CD4-positive, CD25-positive, alpha-beta regulatory T cell (primary cell): ENCODE data around the gene NOTUM. TPM values are rescaled to one million over a fixed set of nuclear protein-coding genes. Genes with fewer than 3 reads are reported as not detected.

Experiments
- ATAC-seq, 2 donors: fragments of 150-1000 bp; cut with Tn5 transposase; one replicate each; pipeline ENCODE4 v1.10.0; 2021; ENCODE audit warnings: low read depth in 2 of 2, moderate number of reproducible peaks in 2 of 2, moderate library complexity in 1 of 2
- DNase-seq, 3 donors: peaks; one replicate each; pipeline versions ENCODE4 v3.0.0 to v3.0.0-alpha.2; 2012 to 2022; ENCODE audit warnings: mixed read lengths in 1 of 3
- H3K27ac ChIP-seq: one replicate; pipeline ENCODE4 v1.7.0; 2013; ENCODE audit warnings: mild to moderate bottlenecking, low read length; ENCODE audit not compliant: insufficient read depth, poor library complexity, severe bottlenecking
- H3K27me3 ChIP-seq: one replicate; pipeline ENCODE4 v1.7.0; 2013; ENCODE audit warnings: low read length; ENCODE audit not compliant: control insufficient read depth, insufficient read depth
- H3K36me3 ChIP-seq: one replicate; pipeline ENCODE4 v1.7.0; 2013; ENCODE audit warnings: mild to moderate bottlenecking, low read length, moderate library complexity; ENCODE audit not compliant: control insufficient read depth, insufficient read depth
- H3K4me1 ChIP-seq: 2 replicates; pipeline ENCODE4 v1.7.0; 2013; ENCODE audit warnings: mild to moderate bottlenecking, low read length; ENCODE audit not compliant: insufficient read depth, control insufficient read depth, poor library complexity, severe bottlenecking
- H3K4me3 ChIP-seq: one replicate; pipeline ENCODE4 v1.7.0; 2013; ENCODE audit warnings: low read depth, mild to moderate bottlenecking, low read length, moderate library complexity
- H3K9me3 ChIP-seq, 2 experiments: 1 replicate in 1 of 2; 2 replicates in 1 of 2; pipeline ENCODE4 v1.7.0; 2013; ENCODE audit warnings: low read length in 2 of 2, mild to moderate bottlenecking in 1 of 2, moderate library complexity in 1 of 2; ENCODE audit not compliant: control insufficient read depth in 2 of 2
- H3K27ac Mint-ChIP-seq, 3 donors: one replicate each; pipeline ENCODE4 v1.8.0; 2020 to 2022; ENCODE audit warnings: mild to moderate bottlenecking in 3 of 3, mixed read lengths in 3 of 3, moderate library complexity in 2 of 3
- H3K27me3 Mint-ChIP-seq: one replicate; pipeline ENCODE4 v1.8.0; 2022; ENCODE audit warnings: mild to moderate bottlenecking, mixed read lengths
- H3K36me3 Mint-ChIP-seq: one replicate; pipeline ENCODE4 v1.8.0; 2020; ENCODE audit warnings: mixed read lengths
- H3K4me1 Mint-ChIP-seq, 4 donors: one replicate each; pipeline ENCODE4 v1.8.0; 2020 to 2022; ENCODE audit warnings: mixed read lengths in 4 of 4, mild to moderate bottlenecking in 1 of 4
- H3K4me3 Mint-ChIP-seq, 4 donors: one replicate each; pipeline ENCODE4 v1.8.0; 2020 to 2022; ENCODE audit warnings: mild to moderate bottlenecking in 4 of 4, mixed read lengths in 4 of 4, moderate library complexity in 3 of 4
- H3K9me3 Mint-ChIP-seq, 7 donors: one replicate each; pipeline ENCODE4 v1.8.0; 2020 to 2022; ENCODE audit warnings: mixed read lengths in 7 of 7, mild to moderate bottlenecking in 3 of 7, moderate library complexity in 2 of 7
- polyA plus RNA-seq, 4 donors: library from polyadenylated mRNA; unstranded; fragments of 300-500 nt; fragmentation: Illumina TruSeq; gene quantifications; one replicate each; pipeline ENCODE4 v1.2.3, GENCODE V29; 2021
- total RNA-seq: library from RNA; stranded (reverse); gene quantifications from one replicate; pipeline ENCODE4 v1.2.3, GENCODE V29; 2022

The NOTUM gene
- total and polyA plus RNA-seq, 5 donors from 2014 or later = 0.09 to 0.17 TPM; not detected in 3

DNA sequence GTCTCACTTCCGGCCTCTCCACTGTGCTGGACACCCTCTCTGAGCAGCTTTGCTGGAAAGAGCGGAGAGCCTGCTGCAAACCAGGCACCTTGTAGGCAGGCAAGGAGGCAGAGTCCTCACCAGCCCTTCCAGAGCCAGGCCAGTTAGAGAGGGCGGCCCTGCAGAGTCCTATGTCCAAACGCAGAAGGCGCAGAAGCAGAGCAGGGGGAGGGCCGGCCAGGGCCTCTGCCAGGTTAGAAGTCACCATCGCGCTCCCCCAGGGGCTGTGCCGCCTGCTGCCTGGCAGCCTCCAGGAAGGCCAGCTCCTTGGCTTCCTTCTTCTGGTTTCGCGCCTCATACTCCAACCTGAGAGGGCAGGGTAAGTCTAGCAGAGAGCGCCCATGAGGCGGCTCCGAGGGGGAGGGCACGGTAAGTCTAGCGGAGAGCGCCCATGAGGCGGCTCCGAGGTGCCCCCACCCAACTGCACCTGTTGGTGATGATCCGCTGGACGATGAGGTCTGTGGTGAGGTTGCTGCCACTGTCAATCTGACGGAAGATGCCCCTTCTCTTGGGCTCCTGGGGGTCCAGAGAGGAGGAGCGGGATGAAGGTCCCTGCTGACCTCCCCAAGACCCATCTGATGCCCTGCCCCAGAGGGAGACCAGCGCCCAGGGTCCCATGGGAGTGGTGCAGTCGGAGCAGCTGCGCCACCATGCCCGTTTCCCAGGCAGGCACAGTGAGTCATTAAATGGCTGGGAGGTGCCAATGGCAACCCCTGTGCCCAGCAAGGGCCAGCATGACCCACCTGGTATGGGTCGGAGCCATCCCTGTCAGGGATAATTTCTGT is 56.2 kb downstream of the NOTUM start:
- H3K4me1 ChIP-seq = peaks cover 14% of the 10 kb centered on the region
- H3K4me3 ChIP-seq = no peak overlapping the region
- H3K36me3 ChIP-seq = peaks cover 7% of the 10 kb centered on the region
- ATAC-seq = no peak
- no peaks in the 10 kb centered on the region for H3K9me3 ChIP-seq
- Mint-ChIP-seq H3K9me3 (no peaks in the 10 kb centered on the region), H3K4me3 (no peak overlapping the region), H3K4me1 (peaks cover 0 to 12% (median 3%) of the 10 kb centered on the region in 4 donors), H3K36me3 (peaks cover 12% of the 10 kb centered on the region), H3K27ac (no peak overlapping the region), H3K27me3 (peaks cover 9% of the 10 kb centered on the region)
- no peak for DNase-seq
- no peaks in the 10 kb centered on the region for H3K27me3 ChIP-seq
- no peak overlapping the region for H3K27ac ChIP-seq

DNA sequence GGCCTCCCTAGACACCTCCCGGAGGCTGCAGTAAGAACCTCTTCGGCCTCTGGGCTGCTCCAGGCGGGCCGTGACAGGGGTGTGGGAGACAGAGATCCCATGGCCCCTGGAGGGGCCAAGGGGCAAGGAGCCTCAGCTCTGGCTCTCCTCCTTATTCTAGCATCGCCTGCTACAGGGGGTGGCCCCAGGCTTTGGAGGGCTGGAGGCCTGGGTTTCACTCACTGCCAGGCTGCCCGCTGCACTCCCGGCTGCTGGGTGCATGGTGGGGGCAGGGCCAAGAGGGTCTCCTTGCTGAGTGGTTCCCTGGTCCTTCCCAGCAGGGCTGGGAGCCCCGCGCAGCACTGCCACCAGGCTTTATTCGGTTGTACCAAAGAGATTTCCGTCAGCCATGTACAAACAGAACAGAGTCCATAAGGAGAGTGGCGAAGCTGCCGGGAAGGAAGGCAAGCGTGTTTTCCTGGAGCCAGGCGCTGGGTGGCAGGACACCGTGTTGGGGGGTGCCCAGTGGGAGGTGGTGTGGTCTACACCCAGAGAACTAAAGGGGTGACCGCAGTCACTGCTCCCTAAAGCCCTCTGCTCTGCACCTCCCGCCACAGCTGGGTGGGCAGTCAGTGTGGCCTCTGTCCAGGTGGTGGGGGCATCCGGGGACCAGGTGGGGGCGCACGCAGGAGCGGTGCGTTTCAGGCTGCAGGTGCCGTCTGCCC is 56.9 kb downstream of the NOTUM start:
- no peak overlapping the region for H3K4me3 Mint-ChIP-seq
- no peak overlapping the region for H3K27ac Mint-ChIP-seq
- peaks cover 10% of the 10 kb centered on the region for H3K36me3 ChIP-seq
- peaks cover 13% of the 10 kb centered on the region for H3K36me3 Mint-ChIP-seq
- H3K4me3 ChIP-seq = no peak overlapping the region
- H3K9me3 ChIP-seq = no peaks in the 10 kb centered on the region
- no peaks in the 10 kb centered on the region for H3K9me3 Mint-ChIP-seq
- H3K4me1 Mint-ChIP-seq = peaks cover 0 to 10% (median 3%) of the 10 kb centered on the region in 4 donors
- DNase-seq = no peak
- peaks cover 9% of the 10 kb centered on the region for H3K27me3 Mint-ChIP-seq
- ATAC-seq = no peak
- no peak overlapping the region for H3K27ac ChIP-seq
- H3K4me1 ChIP-seq = peaks cover 12% of the 10 kb centered on the region
- no peaks in the 10 kb centered on the region for H3K27me3 ChIP-seq

GRCh38 chr17:81903415-81903831 is 57.6 kb downstream of the NOTUM start:
- Histone ChIP-seq H3K4me1 (peaks cover 12% of the 10 kb centered on the region), H3K36me3 (peaks cover 16% of the 10 kb centered on the region), H3K9me3 (no peaks in the 10 kb centered on the region), H3K4me3 (no peak overlapping the region), H3K27me3 (no peaks in the 10 kb centered on the region), H3K27ac (no peak overlapping the region)
- Mint-ChIP-seq H3K4me1 (peaks cover 0 to 10% (median 3%) of the 10 kb centered on the region in 4 donors), H3K4me3 (no peak overlapping the region), H3K36me3 (peaks cover 13% of the 10 kb centered on the region), H3K27ac (no peak overlapping the region), H3K27me3 (peaks cover 9% of the 10 kb centered on the region), H3K9me3 (no peaks in the 10 kb centered on the region)
- ATAC-seq (no peak), DNase-seq (no peak)

DNA sequence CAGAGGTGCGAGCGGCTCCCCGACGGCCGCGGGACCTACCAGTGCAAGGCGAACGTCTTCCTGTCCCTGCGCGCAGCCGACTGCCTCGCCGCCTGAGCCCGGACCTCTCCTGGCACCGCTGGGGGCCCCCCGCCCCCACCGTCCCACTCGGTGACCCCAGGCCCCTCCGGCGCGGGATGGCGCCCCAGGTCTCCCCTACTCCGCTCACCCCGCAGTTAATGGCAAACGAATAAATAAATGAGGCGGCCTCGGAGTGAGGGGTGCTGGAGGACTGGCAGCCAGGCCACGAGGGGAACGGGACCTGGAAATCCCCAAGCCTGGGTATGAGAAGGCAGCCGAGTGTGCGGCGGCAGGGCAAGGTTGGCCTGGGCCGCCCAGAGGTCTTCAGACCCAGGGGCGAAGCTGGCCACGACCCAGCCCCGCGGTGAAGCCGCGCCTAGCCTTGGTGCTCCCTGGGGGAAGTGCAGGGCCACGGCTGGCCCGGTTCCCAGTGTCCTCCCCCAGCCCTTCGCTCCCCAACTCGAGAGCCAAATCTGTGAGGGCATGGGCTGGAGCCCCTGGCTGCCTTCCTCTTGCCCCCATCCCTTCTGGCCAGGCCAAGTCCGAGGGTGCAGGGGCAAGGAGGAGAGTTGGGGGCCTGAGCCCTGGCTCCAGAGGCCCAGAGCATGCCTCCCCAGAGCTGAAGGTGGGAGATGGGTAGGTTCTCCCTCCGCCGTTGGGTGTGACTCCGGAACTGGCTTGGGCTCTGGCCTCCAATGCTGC is 58.2 kb downstream of the NOTUM start:
- Mint-ChIP-seq H3K9me3 (no peaks in the 10 kb centered on the region), H3K27me3 (peaks cover 9% of the 10 kb centered on the region), H3K27ac (no peak overlapping the region), H3K4me1 (peaks cover 0 to 10% (median 3%) of the 10 kb centered on the region in 4 donors), H3K4me3 (no peak overlapping the region), H3K36me3 (peaks cover 14% of the 10 kb centered on the region)
- H3K27me3 ChIP-seq = no peaks in the 10 kb centered on the region
- DNase-seq (peak in 1 of 3 donors; percentile 36), ATAC-seq (peak; percentile 8 to 29)
- no peak overlapping the region for H3K27ac ChIP-seq
- no peaks in the 10 kb centered on the region for H3K9me3 ChIP-seq
- peaks cover 12% of the 10 kb centered on the region for H3K4me1 ChIP-seq
- H3K4me3 ChIP-seq = no peak overlapping the region
- peaks cover 22% of the 10 kb centered on the region for H3K36me3 ChIP-seq

Other genes starting within 250 kb of the NOTUM start
- gene SLC25A10, start 248.9 kb downstream of the NOTUM start, total RNA-seq = 2.5 TPM
- 1 to 10 TPM; 3.4 to 4.3 (median 3.7) TPM for gene SLC25A10, start 248.9 kb downstream of the NOTUM start, polyA plus RNA-seq
- gene GCGR, start 157.0 kb downstream of the NOTUM start, total RNA-seq = not detected
- gene GCGR, start 157.0 kb downstream of the NOTUM start, polyA plus RNA-seq = not detected
- 59.9 TPM for gene MCRIP1, start 127.9 kb downstream of the NOTUM start, total RNA-seq
- gene MCRIP1, start 127.9 kb downstream of the NOTUM start, polyA plus RNA-seq = 10 to 100 TPM; 58.1 to 93.2 (median 77.1) TPM
- not detected for gene PPP1R27, start 126.1 kb downstream of the NOTUM start, total RNA-seq
- not detected for gene PPP1R27, start 126.1 kb downstream of the NOTUM start, polyA plus RNA-seq
- 231 TPM for gene P4HB, start 100.7 kb downstream of the NOTUM start, total RNA-seq
- gene P4HB, start 100.7 kb downstream of the NOTUM start, polyA plus RNA-seq = 100 to 1,000 TPM; 186 to 216 (median 207) TPM
- 578 TPM for gene ARHGDIA, start 89.8 kb downstream of the NOTUM start, total RNA-seq
- gene ARHGDIA, start 89.8 kb downstream of the NOTUM start, polyA plus RNA-seq = 100 to 1,000 TPM in 2 of 4 donors, 10 to 100 TPM in 2; 91.4 to 141 (median 99.4) TPM
- gene ALYREF, start 69.6 kb downstream of the NOTUM start, total RNA-seq = 90.9 TPM
- gene ALYREF, start 69.6 kb downstream of the NOTUM start, polyA plus RNA-seq = 10 to 100 TPM; 24.8 to 57.6 (median 39.6) TPM
- gene ANAPC11, start 69.5 kb downstream of the NOTUM start, total RNA-seq = 44.4 TPM
- 100 to 1,000 TPM; 262 to 331 (median 290) TPM for gene ANAPC11, start 69.5 kb downstream of the NOTUM start, polyA plus RNA-seq
- not detected for gene NPB, start 58.9 kb downstream of the NOTUM start, total RNA-seq
- under 1 TPM in 1 of 4 donors, not detected in 3; 0.10 TPM for gene NPB, start 58.9 kb downstream of the NOTUM start, polyA plus RNA-seq
- 28.6 TPM for gene PCYT2, start 49.8 kb downstream of the NOTUM start, total RNA-seq
- 10 to 100 TPM; 25.6 to 30.9 (median 26.8) TPM for gene PCYT2, start 49.8 kb downstream of the NOTUM start, polyA plus RNA-seq
- gene SIRT7, start 43.0 kb downstream of the NOTUM start, total RNA-seq = 78.1 TPM
- 10 to 100 TPM; 35.9 to 43.8 (median 41.7) TPM for gene SIRT7, start 43.0 kb downstream of the NOTUM start, polyA plus RNA-seq
- gene MAFG, start 33.5 kb downstream of the NOTUM start, total RNA-seq = 14.3 TPM
- 1 to 10 TPM; 2.2 to 3.0 (median 2.6) TPM for gene MAFG, start 33.5 kb downstream of the NOTUM start, polyA plus RNA-seq
- 1.1 TPM for gene PYCR1, start 23.9 kb downstream of the NOTUM start, total RNA-seq
- gene PYCR1, start 23.9 kb downstream of the NOTUM start, polyA plus RNA-seq = 1 to 10 TPM in 2 of 4 donors, under 1 TPM in 2; 0.54 to 2.2 (median 1.1) TPM
- gene MYADML2, start 14.0 kb downstream of the NOTUM start, total RNA-seq = not detected
- gene MYADML2, start 14.0 kb downstream of the NOTUM start, polyA plus RNA-seq = not detected
- gene ASPSCR1, start 16.4 kb upstream of the NOTUM start, total RNA-seq = 41.4 TPM
- 10 to 100 TPM; 25.2 to 29.4 (median 28.2) TPM for gene ASPSCR1, start 16.4 kb upstream of the NOTUM start, polyA plus RNA-seq
- 31.4 TPM for gene CENPX, start 61.7 kb upstream of the NOTUM start, total RNA-seq
- gene CENPX, start 61.7 kb upstream of the NOTUM start, polyA plus RNA-seq = 10 to 100 TPM; 43.8 to 66.4 (median 65.0) TPM
- gene LRRC45, start 62.1 kb upstream of the NOTUM start, total RNA-seq = 16.6 TPM
- 1 to 10 TPM; 3.9 to 7.7 (median 6.0) TPM for gene LRRC45, start 62.1 kb upstream of the NOTUM start, polyA plus RNA-seq
- gene RAC3, start 70.5 kb upstream of the NOTUM start, total RNA-seq = 3.6 TPM
- gene RAC3, start 70.5 kb upstream of the NOTUM start, polyA plus RNA-seq = under 1 TPM in 1 of 4 donors, not detected in 3; 0.26 TPM
- 96.9 TPM for gene DCXR, start 76.5 kb upstream of the NOTUM start, total RNA-seq
- gene DCXR, start 76.5 kb upstream of the NOTUM start, polyA plus RNA-seq = 100 to 1,000 TPM; 125 to 150 (median 131) TPM
- gene RFNG, start 90.6 kb upstream of the NOTUM start, total RNA-seq = 35.1 TPM
- 1 to 10 TPM; 3.2 to 5.6 (median 4.4) TPM for gene RFNG, start 90.6 kb upstream of the NOTUM start, polyA plus RNA-seq
- 87.5 TPM for gene GPS1, start 90.7 kb upstream of the NOTUM start, total RNA-seq
- 100 to 1,000 TPM; 128 to 170 (median 162) TPM for gene GPS1, start 90.7 kb upstream of the NOTUM start, polyA plus RNA-seq
- 128 TPM for gene DUS1L, start 104.6 kb upstream of the NOTUM start, total RNA-seq
- gene DUS1L, start 104.6 kb upstream of the NOTUM start, polyA plus RNA-seq = 10 to 100 TPM; 49.3 to 91.5 (median 62.3) TPM
- gene FASN, start 137.0 kb upstream of the NOTUM start, total RNA-seq = 153 TPM
- under 1 TPM; 0.23 to 0.93 (median 0.59) TPM for gene FASN, start 137.0 kb upstream of the NOTUM start, polyA plus RNA-seq